HCT116 (cell line): Measurements from ENCODE around the gene CNPY4. TPM values are rescaled to one million over a fixed set of nuclear protein-coding genes. Genes with fewer than 3 reads are reported as not detected.
A peak's percentile ranks its signal among the peaks of the same experiment; 100 is the strongest.

Experiments used
- ATAC-seq: fragments of 200-7000 bp; cut with Tn5 transposase; 2 replicates; pipeline ENCODE4 v1.9.1; 2020; ENCODE audit warnings: mild to moderate bottlenecking, moderate library complexity
- BruUV-seq: library from RNA; stranded (reverse); fragments of 400-500 nt; replicated peaks from 2 replicates; lab custom pipeline; 2021; lab: Mats Ljungman, UMichigan
- CTCF ChIA-PET: fragments of 300-600 bp; sonication (Branson Sonifier 250); formaldehyde crosslinking; loops from one replicate; lab custom pipeline; 2021; ENCODE audit warnings: antibody characterized with exemption; lab: Charles Lee
- POLR2A ChIA-PET: fragments of 300-600, 350-600 bp; sonication (Branson Sonifier 250); formaldehyde crosslinking; loops from one replicate; lab custom pipeline; 2021; ENCODE audit warnings: antibody characterized with exemption; lab: Charles Lee
- RAD21 ChIA-PET, 2 experiments: fragments of 300-600 bp; sonication (Branson Sonifier 250); formaldehyde crosslinking; loops; one replicate each; lab custom pipeline; 2023; ENCODE audit warnings: low total read pairs in 2 of 2; ENCODE audit not compliant: uncharacterized antibody in 2 of 2, unreplicated experiment in 2 of 2, low non-redundant PET in 1 of 2; lab: Charles Lee
- DNase-seq: peaks from one replicate; pipeline ENCODE4 v3.0.0-alpha.2; 2010; ENCODE audit warnings: low read depth, low spot score
- H2AFZ ChIP-seq: fragments of 200-600 bp; shearing (Covaris generic), sonication (generic); 2 replicates; pipeline ENCODE4 v1.6.1; 2017; ENCODE audit warnings: low read depth, mixed run types, mixed read lengths, antibody characterized with exemption, low read length; ENCODE audit not compliant: poor library complexity, severe bottlenecking
- H3K27ac ChIP-seq: 2 replicates; pipeline ENCODE4 v1.5.1; 2012; ENCODE audit warnings: low read depth, low read length
- H3K27me3 ChIP-seq: fragments of 200-600 bp; sonication (generic); 2 replicates; pipeline ENCODE4 v1.6.1; 2016; ENCODE audit warnings: mixed run types, low read length, mixed read lengths; ENCODE audit not compliant: insufficient read depth
- H3K36me3 ChIP-seq, 2 experiments: fragments of 200-500 bp in 1 of 2; fragments of 200-600 bp in 1 of 2; sonication (Bioruptor generic) in 1 of 2; sonication (generic) in 1 of 2; 2 replicates each; pipeline versions ENCODE4 v1.5.1 to v1.6.1; 2014 to 2016; ENCODE audit warnings: low read length in 2 of 2, inconsistent platforms in 1 of 2, mixed read lengths in 1 of 2, mixed run types in 1 of 2; ENCODE audit not compliant: insufficient read depth in 2 of 2, control insufficient read depth in 1 of 2
- H3K4me1 ChIP-seq, 2 experiments: fragments of 200-600 bp in 1 of 2; sonication (generic) in 1 of 2; 2 replicates each; pipeline versions ENCODE4 v1.5.1 to v1.6.1; 2012 to 2017; ENCODE audit warnings: low read length in 2 of 2, inconsistent platforms in 1 of 2, mild to moderate bottlenecking in 1 of 2, mixed read lengths in 1 of 2, mixed run types in 1 of 2, moderate library complexity in 1 of 2; ENCODE audit not compliant: insufficient read depth in 2 of 2, control insufficient read depth in 1 of 2
- H3K4me2 ChIP-seq: fragments of 200-600 bp; sonication (generic); 2 replicates; pipeline ENCODE4 v1.6.1; 2017; ENCODE audit warnings: mixed run types, low read length, mixed read lengths
- H3K4me3 ChIP-seq, 2 experiments: fragments of 200-600 bp in 1 of 2; sonication (generic) in 1 of 2; replicated peaks in 1 of 2; 2 replicates each; pipeline ENCODE4 v1.5.1; 2011 to 2016; ENCODE audit warnings: low read length in 2 of 2, control low read depth in 1 of 2, low read depth in 1 of 2, mild to moderate bottlenecking in 1 of 2, mixed read lengths in 1 of 2, mixed run types in 1 of 2
- H3K79me2 ChIP-seq: fragments of 200-600 bp; sonication (generic); 2 replicates; pipeline ENCODE4 v1.6.1; 2017; ENCODE audit warnings: mild to moderate bottlenecking, mixed run types, low read length, moderate library complexity, mixed read lengths; ENCODE audit not compliant: insufficient read depth
- H3K9ac ChIP-seq: fragments of 200-600 bp; sonication (generic); 2 replicates; pipeline ENCODE4 v1.6.1; 2016; ENCODE audit warnings: low read length, mixed read lengths
- H3K9me2 ChIP-seq: fragments of 200-600 bp; sonication (generic), shearing (Covaris generic); 2 replicates; pipeline ENCODE4 v1.6.1; 2017; ENCODE audit warnings: mixed run types, mild to moderate bottlenecking, moderate library complexity; ENCODE audit not compliant: insufficient read depth
- H3K9me3 ChIP-seq, 2 experiments: fragments of 200-500 bp in 1 of 2; fragments of 200-600 bp in 1 of 2; sonication (Bioruptor generic) in 1 of 2; sonication (generic) in 1 of 2; 2 replicates each; pipeline ENCODE4 v1.6.1; 2014 to 2017; ENCODE audit warnings: low read length in 2 of 2, mixed read lengths in 2 of 2, inconsistent platforms in 1 of 2, low read depth in 1 of 2, mild to moderate bottlenecking in 1 of 2, mixed run types in 1 of 2, moderate library complexity in 1 of 2; ENCODE audit not compliant: control insufficient read depth in 1 of 2, insufficient read depth in 1 of 2
- H4K20me1 ChIP-seq: fragments of 200-600 bp; sonication (generic), shearing (Covaris generic); 2 replicates; pipeline ENCODE4 v1.6.1; 2017; ENCODE audit warnings: mixed run types, mild to moderate bottlenecking, moderate library complexity; ENCODE audit not compliant: insufficient read depth
- CEBPB ChIP-seq: IDR thresholded peaks from 2 replicates; pipeline ENCODE4 v1.6.1; 2012; ENCODE audit warnings: low read depth
- POLR2A ChIP-seq: IDR thresholded peaks from 2 replicates; pipeline ENCODE4 v1.7.0; 2011; ENCODE audit warnings: borderline replicate concordance; ENCODE audit not compliant: insufficient read depth, insufficient read length; ENCODE audit errors: extremely low read depth
- SIN3A ChIP-seq: IDR thresholded peaks from 2 replicates; pipeline ENCODE4 v1.6.1; 2012; ENCODE audit warnings: low read depth
- ZNF274 ChIP-seq: fragments of 200-500 bp; sonication (Bioruptor generic); IDR thresholded peaks from 2 replicates; pipeline ENCODE4 v1.6.1; 2014; ENCODE audit warnings: mild to moderate bottlenecking, low read depth, low read length, inconsistent platforms
- intact Hi-C: fragments of 100-400 bp; cut with micrococcal nuclease; formaldehyde crosslinking; loops from 2 replicates; pipeline ENCODE4 v1.10.0; 2022
- total RNA-seq: library from RNA; stranded (reverse); gene quantifications from one replicate; pipeline ENCODE4 v1.2.1, GENCODE V29; 2021; ENCODE audit not compliant: unreplicated experiment

The CNPY4 gene
- total RNA-seq, 1 experiment from 2014 or later = 2.6 TPM

- peaks cover 11% of the 10 kb centered on the region for H3K79me2 ChIP-seq
- no peak overlapping the region for H3K27ac ChIP-seq
- ChIA-PET CTCF (no interaction called here), POLR2A (interaction anchor here (0.7 kb wide), 1 partner anchor 10 kb away, joined by 3 read pairs; no protein-coding TSS in a partner anchor), RAD21 (no interaction called here)
- H3K9ac ChIP-seq = no peak overlapping the region
- DNase-seq (no peak), ATAC-seq (no peak)
- intact Hi-C loops = no loop called here
- H3K4me2 ChIP-seq = no peak overlapping the region
- no peaks in the 10 kb centered on the region for H4K20me1 ChIP-seq
- H3K27me3 ChIP-seq = no peaks in the 10 kb centered on the region
- H3K4me3 ChIP-seq = no peak overlapping the region
- no peaks in the 10 kb centered on the region for H3K9me3 ChIP-seq
- H3K4me1 ChIP-seq = peaks cover under 1 to 12% of the 10 kb centered on the region in 2 experiments
- no peak for TF ChIP-seq CEBPB
- TF ChIP-seq POLR2A = no peak
- H3K36me3 ChIP-seq = peaks cover 3 to 5% of the 10 kb centered on the region in 2 experiments; a peak in 3 of 4 replicates
- no peak overlapping the region for H2AFZ ChIP-seq
- BruUV-seq = no TSS peak
- H3K9me2 ChIP-seq = no peaks in the 10 kb centered on the region
Observed at GRCh38 chr7:100115026-100115425, 4.4 kb upstream of the CNPY4 start.

GRCh38 chr7:100118388-100119071 is 904 bp upstream of the CNPY4 start:
- H3K79me2 ChIP-seq = peaks cover 11% of the 10 kb centered on the region
- POLR2A ChIA-PET = no interaction called here
- H3K4me1 ChIP-seq = peaks cover 8 to 20% of the 10 kb centered on the region in 2 experiments
- DNase-seq (no peak), ATAC-seq (no peak)
- H3K27me3 ChIP-seq = no peaks in the 10 kb centered on the region
- TSS peak; percentile 59 for BruUV-seq
- H3K4me2 ChIP-seq = peak overlapping the region; percentile 91
- RAD21 ChIA-PET = no interaction called here
- no peaks in the 10 kb centered on the region for H4K20me1 ChIP-seq
- no peaks in the 10 kb centered on the region for H3K9me3 ChIP-seq
- H3K4me3 ChIP-seq = peak overlapping the region; percentile 90 to 99
- no peaks in the 10 kb centered on the region for H3K9me2 ChIP-seq
- peak overlapping the region; percentile 50 for H3K27ac ChIP-seq
- no peak overlapping the region for H2AFZ ChIP-seq
- H3K9ac ChIP-seq = peak overlapping the region; percentile 87
- CTCF ChIA-PET = no interaction called here
- intact Hi-C loops = no loop called here
- TF ChIP-seq SIN3A = no peak
- no peak for TF ChIP-seq ZNF274
- no peaks in the 10 kb centered on the region for H3K36me3 ChIP-seq
